GM23338 (cell line): ENCODE data around the gene C14orf132. TPM values are rescaled to one million over a fixed set of nuclear protein-coding genes. Genes with fewer than 3 reads are reported as not detected.

Source experiments
- JUNB ChIP-seq: IDR thresholded peaks from one replicate; pipeline ENCODE4 v1.6.1; 2016; ENCODE audit warnings: antibody characterized with exemption; ENCODE audit not compliant: unreplicated experiment
- REST ChIP-seq: IDR thresholded peaks from one replicate; pipeline ENCODE4 v1.6.1; 2018; ENCODE audit warnings: antibody characterized with exemption; ENCODE audit not compliant: unreplicated experiment
- ZNF114 ChIP-seq: fragments of 250-450 bp; sonication (Bioruptor Pico); IDR thresholded peaks from 2 replicates; pipeline ENCODE4 v1.5.0; 2020; ENCODE audit warnings: mild to moderate bottlenecking, moderate library complexity
- ZNF331 ChIP-seq: fragments of 250-450 bp; sonication (Bioruptor Pico); IDR thresholded peaks from 2 replicates; pipeline ENCODE4 v1.5.0; 2020; ENCODE audit warnings: low read depth, mild to moderate bottlenecking, moderate library complexity
- ZNF462 ChIP-seq: fragments of 250-450 bp; sonication (Bioruptor Pico); IDR thresholded peaks from 2 replicates; pipeline ENCODE4 v1.5.0; 2020; ENCODE audit warnings: mild to moderate bottlenecking, moderate library complexity
- polyA plus RNA-seq: library from polyadenylated mRNA; unstranded; fragments of >200 nt; fragmentation: Nextera tagmentation; extraction: Ambion mirVana; gene quantifications from 2 replicates; pipeline ENCODE4 v1.2.1, GENCODE V29; 2016
- total RNA-seq: library from RNA; depleted of rRNA; stranded (reverse); fragments of >200 nt; shearing (Covaris generic); gene quantifications from 2 replicates; pipeline ENCODE4 v1.2.3, GENCODE V29; 2014

C14orf132 gene
- total and polyA plus RNA-seq, 2 experiments from 2014 or later = 13.8 to 16.2 TPM

- TF ChIP-seq ZNF462 (CRISPR knock-in tag) = no peak
- no peak for TF ChIP-seq ZNF331 (CRISPR knock-in tag)
- no peak for TF ChIP-seq ZNF114
- no peak for TF ChIP-seq REST
- no peak for TF ChIP-seq JUNB
These were observed 14.1 kb downstream of the C14orf132 start (continued) for GRCh38 chr14:96053248-96053599.
